NCI-H1694 (cell line): ENCODE data around the gene COL9A2.

Source experiments
- DNase-seq: peaks from one replicate; lab custom pipeline; 2025; lab: John Stamatoyannopoulos, UW

Gene COL9A2

DNA sequence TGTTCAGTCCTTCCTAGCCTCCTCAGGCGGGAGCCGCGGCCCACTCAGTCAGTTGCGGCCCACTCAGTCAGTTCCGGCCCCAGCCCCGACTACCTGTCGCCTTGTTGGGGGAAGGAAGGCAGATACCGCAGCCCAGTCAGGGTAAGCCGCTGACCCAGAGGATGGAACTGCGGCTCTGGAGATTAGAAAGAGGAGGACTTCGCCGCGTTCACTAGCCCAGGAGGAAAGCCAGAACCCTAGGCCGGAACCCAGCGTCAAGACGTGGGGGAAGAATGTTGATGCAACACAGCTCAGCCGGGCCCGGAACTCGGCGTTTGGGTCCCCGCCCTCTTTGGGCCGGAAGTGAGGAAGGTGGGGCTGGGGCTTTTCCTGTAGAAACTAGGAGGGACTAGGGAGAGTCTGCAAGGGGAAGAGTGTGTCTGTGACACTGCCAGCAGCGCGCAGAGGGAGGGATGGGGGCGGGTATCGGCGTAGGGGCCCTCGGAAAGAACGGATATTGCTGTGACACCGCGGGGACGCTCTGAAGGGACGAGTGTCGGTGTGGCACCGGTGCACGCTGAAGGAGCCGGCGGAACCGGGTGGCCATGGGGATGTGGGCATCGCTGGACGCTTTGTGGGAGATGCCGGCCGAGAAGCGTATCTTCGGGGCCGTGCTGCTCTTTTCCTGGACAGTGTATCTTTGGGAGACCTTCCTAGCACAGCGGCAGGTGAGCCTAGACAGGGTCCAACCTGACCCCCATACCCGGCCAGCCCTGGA lies 59.2 kb downstream of the COL9A2 start, which contains the start of gene ZMPSTE24:
TSS of gene ZMPSTE24 (plus strand) at position 549 of the 757 bp plus-strand sequence. CDS start at position 585, 36 bp downstream.
- DNase-seq = peak; percentile 95

DNA sequence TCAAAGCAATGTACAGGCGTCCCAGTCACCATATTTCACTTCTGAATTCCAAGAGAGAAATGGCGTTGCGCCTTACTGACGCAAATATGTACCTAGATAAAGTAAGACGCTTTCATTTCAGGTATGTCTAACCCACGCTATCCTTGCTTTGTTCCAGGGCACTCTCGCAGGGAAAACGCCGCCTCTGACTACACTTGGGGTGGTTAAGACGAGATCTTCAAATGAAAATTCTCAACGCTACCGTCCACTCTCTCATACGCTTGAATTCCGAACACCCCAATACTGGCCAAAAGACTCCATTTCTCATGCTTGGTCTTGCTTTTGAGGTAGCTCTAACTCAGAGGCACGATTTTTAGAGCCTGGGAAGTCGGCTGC lies 59.8 kb downstream of the COL9A2 start:
- DNase-seq = no peak

DNA sequence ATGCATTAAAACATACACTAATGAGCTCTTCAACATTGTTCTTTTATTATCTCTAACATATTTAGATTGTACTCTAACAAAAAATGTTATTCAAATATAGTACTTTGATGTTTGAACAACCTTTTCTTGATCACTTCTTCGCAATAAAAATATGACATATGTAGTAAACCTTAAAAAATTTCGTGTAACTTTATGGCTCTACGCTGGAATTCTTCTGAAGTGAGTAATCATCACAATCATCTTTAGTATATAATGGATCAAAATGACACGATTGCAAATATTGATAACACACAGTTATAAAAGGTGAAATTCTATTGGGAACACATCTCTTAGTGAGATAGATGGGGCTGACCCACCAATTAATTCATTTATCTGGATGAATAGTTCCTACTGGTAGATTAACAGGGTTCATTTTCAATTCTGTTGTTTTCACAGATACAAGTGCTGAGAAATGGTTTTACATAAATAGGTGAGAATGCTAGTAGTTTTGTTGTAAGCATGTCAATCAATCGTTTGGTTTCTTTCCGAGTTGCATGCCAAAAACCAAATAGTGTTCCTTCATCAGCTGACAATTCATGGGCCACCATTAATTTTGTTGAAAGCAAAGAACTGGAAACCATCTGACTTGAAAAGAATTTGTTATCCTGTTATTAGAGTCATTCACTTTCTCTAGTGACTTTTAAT lies 60.5 kb downstream of the COL9A2 start:
- no peak for DNase-seq

DNA sequence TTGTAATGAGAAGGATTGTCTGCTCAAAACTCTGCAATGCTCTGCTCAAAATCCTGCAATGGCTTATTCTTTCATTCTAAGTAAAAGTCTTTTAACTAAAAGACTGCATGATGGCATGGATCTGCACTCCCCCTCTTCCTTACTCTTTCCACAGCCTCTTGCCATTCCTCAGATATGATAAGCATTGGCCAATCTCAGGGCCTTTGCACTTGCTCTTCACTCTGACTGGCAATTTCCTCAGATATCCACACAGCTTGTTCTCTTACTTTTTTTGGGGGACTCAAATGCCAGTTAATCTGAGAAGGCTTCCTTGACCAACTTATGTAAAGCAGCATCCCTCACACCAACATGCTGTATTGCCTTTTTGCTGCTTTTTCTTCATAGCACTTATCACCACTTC lies 61.9 kb downstream of the COL9A2 start:
- no peak for DNase-seq

DNA sequence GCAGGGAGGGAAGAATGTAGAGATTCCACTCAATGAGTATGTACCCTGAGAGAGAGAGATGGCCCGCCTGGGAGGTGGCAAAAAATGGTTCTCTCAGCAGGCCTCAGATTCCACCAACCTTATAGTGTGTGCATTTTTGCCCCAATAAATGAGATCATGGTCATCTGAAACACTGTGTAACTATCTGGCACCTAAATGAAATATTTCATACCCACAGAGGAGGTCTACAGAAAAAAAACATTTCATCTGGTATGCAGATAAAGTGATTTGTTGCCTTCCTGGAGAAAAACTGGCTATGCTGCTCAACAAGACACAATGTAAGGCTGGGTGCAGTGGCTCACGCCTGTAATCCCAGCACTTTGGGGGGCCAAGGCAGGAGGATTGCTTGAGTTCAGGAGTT lies 64.5 kb downstream of the COL9A2 start:
- no peak for DNase-seq

DNA sequence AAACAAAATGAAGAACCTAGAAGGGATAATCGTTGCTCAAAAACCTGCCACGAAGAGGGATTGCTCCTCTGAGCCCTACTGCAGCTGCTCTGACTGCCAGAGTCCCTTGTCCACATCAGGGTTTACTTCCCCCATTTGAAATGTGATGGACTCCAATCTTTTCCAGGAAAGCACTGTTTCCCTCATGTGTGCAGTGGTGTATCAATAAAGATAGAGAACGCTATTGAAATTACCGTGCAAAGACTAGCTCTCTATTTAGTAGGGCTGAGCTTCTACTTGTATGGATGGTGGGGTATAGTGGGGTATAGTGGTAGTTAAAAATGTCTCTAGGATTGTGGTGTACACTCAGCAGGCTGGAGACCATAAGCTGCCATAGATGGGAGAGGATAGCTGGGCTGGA lies 65.6 kb downstream of the COL9A2 start:
- DNase-seq = no peak
